HG03432 (cell line): ENCODE measurements around the gene DACT1.
"Not testable (repeated sequence)": the region's sequence is repeated elsewhere in the genome, so short reads cannot be mapped to it uniquely, and the experiment has no call there.

Experiments
- ATAC-seq: cut with Tn5 transposase; IDR thresholded peaks from one replicate; pipeline ENCODE4 v1.9.1; 2021; ENCODE audit warnings: mild to moderate bottlenecking, moderate library complexity; ENCODE audit not compliant: unreplicated experiment

DACT1 gene

GRCh38 chr14:58637391-58638230 lies at the start of gene DACT1:
DACT1 (plus strand) TSS chr14:58637962; CDS start chr14:58638203, 241 bp downstream.
- peak; percentile 60 for ATAC-seq

GRCh38 chr14:58588321-58588720 lies 49.4 kb upstream of the DACT1 start:
- ATAC-seq: not testable (repeated sequence)

- ATAC-seq: no peak
Measured at GRCh38 chr14:58593977-58594376, 43.8 kb upstream of the DACT1 start.

GRCh38 chr14:58597041-58597440 lies 40.7 kb upstream of the DACT1 start:
- ATAC-seq: no peak

GRCh38 chr14:58598028-58598803 lies 39.5 kb upstream of the DACT1 start:
- no peak for ATAC-seq

GRCh38 chr14:58598804-58599525 lies 38.8 kb upstream of the DACT1 start:
- ATAC-seq: no peak

GRCh38 chr14:58599707-58600106 lies 38.1 kb upstream of the DACT1 start:
- ATAC-seq: no peak

- no peak for ATAC-seq
Measured at GRCh38 chr14:58605465-58605864, 32.3 kb upstream of the DACT1 start.

- no peak for ATAC-seq
Measured at GRCh38 chr14:58607131-58607951, 30.4 kb upstream of the DACT1 start.

- ATAC-seq: no peak
Measured at GRCh38 chr14:58607952-58608317, 29.8 kb upstream of the DACT1 start.

- ATAC-seq: no peak
Measured at GRCh38 chr14:58617619-58618018, 20.1 kb upstream of the DACT1 start.

GRCh38 chr14:58620011-58620410 lies 17.8 kb upstream of the DACT1 start:
- no peak for ATAC-seq

- ATAC-seq: no peak
Measured at GRCh38 chr14:58625438-58625837, 12.3 kb upstream of the DACT1 start.

- ATAC-seq: no peak
Measured at GRCh38 chr14:58626431-58626831, 11.3 kb upstream of the DACT1 start.

- no peak for ATAC-seq
Measured at GRCh38 chr14:58628406-58628805, 9.4 kb upstream of the DACT1 start.

- ATAC-seq: no peak
Measured at GRCh38 chr14:58629281-58629680, 8.5 kb upstream of the DACT1 start.

GRCh38 chr14:58631732-58632131 lies 6.0 kb upstream of the DACT1 start:
- ATAC-seq: no peak

- ATAC-seq: no peak
Measured at GRCh38 chr14:58633831-58634230, 3.9 kb upstream of the DACT1 start.

GRCh38 chr14:58634406-58635090 lies 3.2 kb upstream of the DACT1 start:
- ATAC-seq: no peak
